SK-N-SH (cell line): ENCODE results near the gene GSTM3. TPM values are rescaled to one million over a fixed set of nuclear protein-coding genes. Genes with fewer than 3 reads are reported as not detected.

Experiments used
- CTCF ChIA-PET: fragments of 300-600, 350-600 bp; formaldehyde crosslinking; extraction: SDS; loops from one replicate; lab custom pipeline; 2021; lab: Yijun Ruan, JAX
- POLR2A ChIA-PET: fragments of 350-600 bp; sonication (Branson Sonifier 250); formaldehyde crosslinking; extraction: SDS; loops from one replicate; lab custom pipeline; 2020; ENCODE audit warnings: antibody characterized with exemption, inconsistent platforms; lab: Yijun Ruan, JAX
- DNase-seq: peaks from one replicate; pipeline ENCODE4 v3.0.0; 2012
- H2AFZ ChIP-seq: fragments of 200-600 bp; sonication (generic); 2 replicates; pipeline ENCODE4 v1.8.1; 2016; ENCODE audit warnings: antibody characterized with exemption, mild to moderate bottlenecking, low read depth
- H3F3A ChIP-seq: fragments of 200-600 bp; sonication (generic); replicated peaks from 2 replicates; pipeline ENCODE3; 2016; ENCODE audit warnings: antibody characterized with exemption, mild to moderate bottlenecking; ENCODE audit not compliant: insufficient read depth
- H3K27ac ChIP-seq, 2 experiments: fragments of 200-500 bp in 1 of 2; fragments of 200-600 bp in 1 of 2; sonication (Bioruptor generic) in 1 of 2; sonication (generic), shearing (Covaris generic) in 1 of 2; 2 replicates each; pipeline versions ENCODE4 v1.5.1 to v1.6.1; 2014 to 2016; ENCODE audit warnings: low read depth in 2 of 2, inconsistent platforms in 1 of 2, low read length in 1 of 2, mild to moderate bottlenecking in 1 of 2, mixed read lengths in 1 of 2
- H3K27me3 ChIP-seq: fragments of 200-600 bp; sonication (generic), shearing (Covaris generic); 2 replicates; pipeline ENCODE4 v1.6.1; 2016; ENCODE audit warnings: mixed run types; ENCODE audit not compliant: insufficient read depth
- H3K36me3 ChIP-seq, 2 experiments: fragments of 200-500 bp in 1 of 2; fragments of 200-600 bp in 1 of 2; sonication (Bioruptor generic) in 1 of 2; sonication (generic) in 1 of 2; replicated peaks in 1 of 2; 2 replicates each; pipeline versions ENCODE3 to v1.5.1; 2014 to 2016; ENCODE audit warnings: low read length in 1 of 2, mild to moderate bottlenecking in 1 of 2; ENCODE audit not compliant: insufficient read depth in 2 of 2, control insufficient read depth in 1 of 2
- H3K4me1 ChIP-seq, 2 experiments: fragments of 200-500 bp in 1 of 2; fragments of 200-600 bp in 1 of 2; sonication (Bioruptor generic) in 1 of 2; sonication (generic), shearing (Covaris generic) in 1 of 2; 2 replicates each; pipeline versions ENCODE4 v1.5.1 to v1.6.1; 2014 to 2016; ENCODE audit warnings: low read depth in 1 of 2, low read length in 1 of 2, mixed run types in 1 of 2; ENCODE audit not compliant: insufficient read depth in 2 of 2, control insufficient read depth in 1 of 2
- H3K4me2 ChIP-seq: fragments of 200-600 bp; sonication (generic), shearing (Covaris generic); 2 replicates; pipeline ENCODE4 v1.6.1; 2017; ENCODE audit warnings: mixed run types
- H3K4me3 ChIP-seq, 2 experiments: fragments of 200-500 bp in 1 of 2; fragments of 200-600 bp in 1 of 2; sonication (Bioruptor generic) in 1 of 2; sonication (generic), shearing (Covaris generic) in 1 of 2; 2 replicates each; pipeline versions ENCODE4 v1.5.1 to v1.8.1; 2014 to 2016; ENCODE audit warnings: low read depth in 2 of 2, inconsistent platforms in 1 of 2, low read length in 1 of 2, mild to moderate bottlenecking in 1 of 2, mixed read lengths in 1 of 2, moderate library complexity in 1 of 2
- H3K79me2 ChIP-seq: fragments of 200-600 bp; sonication (generic); 2 replicates; pipeline ENCODE4 v1.8.1; 2017; ENCODE audit warnings: mild to moderate bottlenecking; ENCODE audit not compliant: insufficient read depth
- H3K9ac ChIP-seq: fragments of 200-600 bp; sonication (generic); 2 replicates; pipeline ENCODE4 v1.6.1; 2017; ENCODE audit warnings: mixed run types
- H3K9me2 ChIP-seq: fragments of 200-600 bp; sonication (generic); 2 replicates; pipeline ENCODE4 v1.6.1; 2017; ENCODE audit warnings: mixed run types
- H3K9me3 ChIP-seq: fragments of 200-600 bp; sonication (generic); 2 replicates; pipeline ENCODE4 v1.6.1; 2017; ENCODE audit warnings: mixed run types, mild to moderate bottlenecking, moderate library complexity
- H4K20me1 ChIP-seq: fragments of 200-600 bp; sonication (generic); 2 replicates; pipeline ENCODE4 v1.6.1; 2017; ENCODE audit warnings: mild to moderate bottlenecking, mixed run types; ENCODE audit not compliant: insufficient read depth
- IRF3 ChIP-seq: fragments of 150-350 bp; IDR thresholded peaks from 2 replicates; pipeline ENCODE4 v1.6.1; 2016; ENCODE audit warnings: mild to moderate bottlenecking, low read depth, low read length
- NFIC ChIP-seq: IDR thresholded peaks from 2 replicates; pipeline ENCODE4 v1.4.0; 2012; ENCODE audit warnings: borderline replicate concordance
- POLR2AphosphoS5 ChIP-seq: IDR thresholded peaks from 2 replicates; pipeline ENCODE4 v1.6.1; 2012; ENCODE audit warnings: low read depth, low read length
- REST ChIP-seq: IDR thresholded peaks from 2 replicates; pipeline ENCODE4 v1.6.1; 2012; ENCODE audit warnings: mild to moderate bottlenecking, low read depth, low read length, moderate library complexity
- RXRA ChIP-seq: IDR thresholded peaks from 2 replicates; pipeline ENCODE4 v1.4.0; 2012; ENCODE audit warnings: low read depth, mild to moderate bottlenecking, borderline replicate concordance
- SIN3A ChIP-seq: IDR thresholded peaks from 2 replicates; pipeline ENCODE4 v1.6.1; 2012; ENCODE audit warnings: low read depth, mild to moderate bottlenecking, low read length, moderate library complexity, borderline replicate concordance
- ZBTB33 ChIP-seq: IDR thresholded peaks from 2 replicates; pipeline ENCODE4 v1.4.0; 2012; ENCODE audit warnings: low read depth, borderline replicate concordance
- WGBS: methylation state at CpG from one replicate; pipeline ENCODE4 v1.1.6; 2017; ENCODE audit warnings: low lambda C conversion rate; 5-methylcytosine and 5-hydroxymethylcytosine counted together
- polyA plus RNA-seq, 3 experiments: library from polyadenylated mRNA; depleted of rRNA; stranded (reverse); fragments of >200 nt; gene quantifications; 2 replicates each; pipeline ENCODE4 v1.2.3, GENCODE V29; 2012

Gene GSTM3
- polyA plus RNA-seq, 1 of the 3 experiments (the other 2 are of a cell fraction), result 86.6 TPM

GRCh38 chr1:109780982-109781381, 40.1 kb upstream of the GSTM3 start (continued):
- TF ChIP-seq REST (no peak), IRF3 (no peak), ZBTB33 (no peak)

- 93% methylated on average over 9 of the region's 9 CpGs for WGBS
- POLR2A ChIA-PET, result interaction anchor here (2.3 kb wide), 1 partner anchor 206 kb away, joined by 12 read pairs; the partner anchor contains the start of gene AHCYL1
Observed at GRCh38 chr1:109777980-109778625, 37.3 kb upstream of the GSTM3 start.

More at GRCh38 chr1:109777980-109778625, 37.3 kb upstream of the GSTM3 start:
- no peaks in the 10 kb centered on the region for H3F3A ChIP-seq
- H4K20me1 ChIP-seq, result no peaks in the 10 kb centered on the region
- H3K4me3 ChIP-seq, result no peak overlapping the region
- CTCF ChIA-PET, result interaction anchor here (0.6 to 27.7 kb wide), 24 partner anchors 11 to 287 kb away, joined by 3 to 822 read pairs (median 5); partner anchors contain the start of genes AHCYL1, GNAI3, GPR61 and STRIP1
- H3K9me3 ChIP-seq, result peaks cover 3% of the 10 kb centered on the region; the same call in 1 of the 2 replicates
- no peak overlapping the region for H3K4me2 ChIP-seq
- H3K27ac ChIP-seq, result no peak overlapping the region
- no peak for TF ChIP-seq POLR2AphosphoS5
- TF ChIP-seq SIN3A, result no peak
- TF ChIP-seq RXRA, result no peak
- TF ChIP-seq NFIC, result no peak
- H3K27me3 ChIP-seq, result no peaks in the 10 kb centered on the region
- H3K4me1 ChIP-seq, result peaks cover 2 to 13% of the 10 kb centered on the region in 2 experiments; a peak in 2 of 4 replicates
- no peak for DNase-seq
- H3K9me2 ChIP-seq, result no peaks in the 10 kb centered on the region
- H3K9ac ChIP-seq, result no peak overlapping the region
- no peak overlapping the region for H2AFZ ChIP-seq
- H3K79me2 ChIP-seq, result no peaks in the 10 kb centered on the region
- peaks cover 0 to 3% of the 10 kb centered on the region in 2 experiments for H3K36me3 ChIP-seq
